Chondrocyte (in vitro differentiated cells): ENCODE measurements around the gene ERMAP. TPM values are rescaled to one million over a fixed set of nuclear protein-coding genes. Genes with fewer than 3 reads are reported as not detected.
"Not testable (repeated sequence)": the region's sequence is repeated elsewhere in the genome, so short reads cannot be mapped to it uniquely, and the experiment has no call there.

Experiments used
- DNase-seq: peaks from one replicate; pipeline ENCODE4 v3.0.0; 2021; ENCODE audit warnings: mixed read lengths, low spot score
- H3K27ac Mint-ChIP-seq: one replicate; pipeline ENCODE4 v1.8.0; 2021; ENCODE audit warnings: mild to moderate bottlenecking, moderate library complexity, mixed read lengths; ENCODE audit not compliant: unreplicated experiment
- H3K27me3 Mint-ChIP-seq: 2 replicates; pipeline ENCODE4 v1.8.0; 2021; ENCODE audit warnings: low read depth, mixed read lengths
- H3K36me3 Mint-ChIP-seq: 2 replicates; pipeline ENCODE4 v1.8.0; 2021; ENCODE audit warnings: low read depth, mixed read lengths
- H3K4me1 Mint-ChIP-seq: 2 replicates; pipeline ENCODE4 v1.8.0; 2021; ENCODE audit warnings: low read depth, mild to moderate bottlenecking, mixed read lengths
- H3K4me3 Mint-ChIP-seq: one replicate; pipeline ENCODE4 v1.8.0; 2021; ENCODE audit warnings: mild to moderate bottlenecking, moderate library complexity, mixed read lengths; ENCODE audit not compliant: unreplicated experiment
- H3K9me3 Mint-ChIP-seq: 2 replicates; pipeline ENCODE4 v1.8.0; 2021; ENCODE audit warnings: low read depth, mixed read lengths
- total RNA-seq: library from RNA; stranded (reverse); gene quantifications from 3 replicates; pipeline ENCODE4 v1.2.1, GENCODE V29; 2021
- TF ChIP-seq, protein P1 (sequence below): fragments of 200-600 bp; sonication (generic); IDR thresholded peaks from 2 replicates; pipeline ENCODE4 v1.5.0; 2021; ENCODE audit warnings: antibody characterized with exemption, mild to moderate bottlenecking, moderate library complexity

Gene ERMAP
- total RNA-seq, 1 donor from 2014 or later: 13.7 TPM

DNA sequence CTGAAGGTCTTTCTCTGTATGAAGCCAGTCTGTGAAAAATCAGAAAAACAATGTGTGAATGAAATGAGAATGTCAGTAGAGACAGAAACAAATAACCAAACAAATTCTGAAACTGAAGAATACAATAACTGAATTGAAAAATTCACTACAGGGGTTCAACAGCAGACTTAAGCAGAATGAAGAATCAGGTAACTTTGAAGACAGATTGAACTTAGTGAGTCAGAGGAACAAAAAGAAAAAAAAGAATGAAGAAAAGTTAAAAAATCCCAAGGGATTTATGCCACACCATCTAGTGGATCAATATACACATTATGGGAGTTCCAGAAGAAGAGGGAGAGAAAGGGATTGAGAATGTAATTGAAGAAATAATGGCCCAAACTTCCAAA lies 44.1 kb downstream of the ERMAP start:
- H3K9me3 Mint-ChIP-seq: peaks cover 19% of the 10 kb centered on the region
- no peak overlapping the region for H3K27ac Mint-ChIP-seq
- no peak overlapping the region for H3K4me3 Mint-ChIP-seq
- no peak for DNase-seq
- H3K4me1 Mint-ChIP-seq: no peaks in the 10 kb centered on the region
- TF ChIP-seq, protein P1, sequence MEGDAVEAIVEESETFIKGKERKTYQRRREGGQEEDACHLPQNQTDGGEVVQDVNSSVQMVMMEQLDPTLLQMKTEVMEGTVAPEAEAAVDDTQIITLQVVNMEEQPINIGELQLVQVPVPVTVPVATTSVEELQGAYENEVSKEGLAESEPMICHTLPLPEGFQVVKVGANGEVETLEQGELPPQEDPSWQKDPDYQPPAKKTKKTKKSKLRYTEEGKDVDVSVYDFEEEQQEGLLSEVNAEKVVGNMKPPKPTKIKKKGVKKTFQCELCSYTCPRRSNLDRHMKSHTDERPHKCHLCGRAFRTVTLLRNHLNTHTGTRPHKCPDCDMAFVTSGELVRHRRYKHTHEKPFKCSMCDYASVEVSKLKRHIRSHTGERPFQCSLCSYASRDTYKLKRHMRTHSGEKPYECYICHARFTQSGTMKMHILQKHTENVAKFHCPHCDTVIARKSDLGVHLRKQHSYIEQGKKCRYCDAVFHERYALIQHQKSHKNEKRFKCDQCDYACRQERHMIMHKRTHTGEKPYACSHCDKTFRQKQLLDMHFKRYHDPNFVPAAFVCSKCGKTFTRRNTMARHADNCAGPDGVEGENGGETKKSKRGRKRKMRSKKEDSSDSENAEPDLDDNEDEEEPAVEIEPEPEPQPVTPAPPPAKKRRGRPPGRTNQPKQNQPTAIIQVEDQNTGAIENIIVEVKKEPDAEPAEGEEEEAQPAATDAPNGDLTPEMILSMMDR: no peak
- H3K27me3 Mint-ChIP-seq: peaks cover 19% of the 10 kb centered on the region
- H3K36me3 Mint-ChIP-seq: peaks cover 6% of the 10 kb centered on the region

DNA sequence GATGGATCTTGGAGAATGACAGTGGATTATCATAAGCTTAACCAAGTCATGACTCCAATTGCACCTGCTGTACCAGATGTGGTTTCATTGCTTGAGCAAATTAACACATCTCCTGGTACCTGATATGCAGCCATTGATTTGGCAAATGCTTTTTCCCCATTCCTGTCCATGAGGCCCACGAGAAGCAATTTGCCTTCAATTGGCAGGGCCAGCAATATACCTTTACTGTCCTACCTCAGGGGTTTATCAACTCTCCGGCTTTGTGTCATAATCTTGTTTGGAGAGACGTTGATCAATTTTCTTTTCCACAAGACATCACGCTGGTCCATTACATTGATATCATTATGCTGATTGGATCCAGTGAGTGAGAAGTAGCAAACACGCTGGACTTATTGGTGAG lies 49.6 kb downstream of the ERMAP start:
- Mint-ChIP-seq H3K27me3 (peaks cover 36% of the 10 kb centered on the region), H3K27ac (no peak overlapping the region)
- TF ChIP-seq, protein P1: no peak

DNA sequence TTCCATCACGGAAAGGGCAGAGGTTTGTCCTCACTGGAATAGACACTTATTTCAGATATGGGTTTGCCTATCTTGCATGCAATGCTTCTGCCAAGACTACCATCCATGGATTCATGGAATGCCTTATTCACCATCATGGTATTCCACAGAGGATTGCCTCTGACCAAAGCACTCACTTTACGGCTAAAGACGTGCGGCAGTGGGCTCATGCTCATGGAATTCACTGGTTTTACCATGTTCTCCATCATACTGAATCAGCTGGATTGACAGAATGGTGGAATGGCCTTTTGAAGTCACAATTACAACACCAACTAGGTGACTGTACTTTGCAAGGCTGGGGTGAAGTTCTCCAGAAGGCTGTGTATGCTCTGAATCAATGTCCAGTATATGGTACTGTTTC lies 51.5 kb downstream of the ERMAP start:
- not testable (repeated sequence) for H3K4me3 Mint-ChIP-seq, H3K27ac Mint-ChIP-seq, H3K4me1 Mint-ChIP-seq, H3K36me3 Mint-ChIP-seq, H3K9me3 Mint-ChIP-seq, DNase-seq
- H3K27me3 Mint-ChIP-seq: peaks cover 39% of the 10 kb centered on the region

More for the DNA sequence above, 49.6 kb downstream of the ERMAP start:
- H3K4me1 Mint-ChIP-seq: no peaks in the 10 kb centered on the region
- no peak for DNase-seq
- H3K9me3 Mint-ChIP-seq: peaks cover 3% of the 10 kb centered on the region
- H3K36me3 Mint-ChIP-seq: no peaks in the 10 kb centered on the region
- H3K4me3 Mint-ChIP-seq: no peak overlapping the region

DNA sequence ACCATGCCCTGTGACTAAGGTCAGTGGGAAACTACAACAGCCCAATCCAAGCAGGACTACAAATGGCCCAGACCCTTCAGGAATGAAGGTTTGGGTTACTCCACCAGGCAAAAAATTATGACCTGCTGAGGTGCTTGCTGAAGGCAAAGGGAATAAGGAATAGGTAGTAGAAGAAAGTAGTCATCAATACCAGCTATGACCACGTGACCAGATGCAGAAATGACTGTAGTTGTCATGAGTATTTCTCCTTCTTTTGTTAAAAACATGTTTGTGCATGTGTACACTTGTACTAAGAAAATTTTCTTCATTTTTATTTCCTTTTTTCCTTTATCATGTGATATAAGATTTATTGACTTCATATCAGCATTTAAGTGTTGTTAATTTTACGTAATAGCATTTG lies 52.3 kb downstream of the ERMAP start:
- H3K36me3 Mint-ChIP-seq, H3K4me3 Mint-ChIP-seq, H3K4me1 Mint-ChIP-seq, H3K27ac Mint-ChIP-seq, DNase-seq: not testable (repeated sequence)
- Mint-ChIP-seq H3K9me3 (peaks cover 12% of the 10 kb centered on the region), H3K27me3 (peaks cover 37% of the 10 kb centered on the region)

DNA sequence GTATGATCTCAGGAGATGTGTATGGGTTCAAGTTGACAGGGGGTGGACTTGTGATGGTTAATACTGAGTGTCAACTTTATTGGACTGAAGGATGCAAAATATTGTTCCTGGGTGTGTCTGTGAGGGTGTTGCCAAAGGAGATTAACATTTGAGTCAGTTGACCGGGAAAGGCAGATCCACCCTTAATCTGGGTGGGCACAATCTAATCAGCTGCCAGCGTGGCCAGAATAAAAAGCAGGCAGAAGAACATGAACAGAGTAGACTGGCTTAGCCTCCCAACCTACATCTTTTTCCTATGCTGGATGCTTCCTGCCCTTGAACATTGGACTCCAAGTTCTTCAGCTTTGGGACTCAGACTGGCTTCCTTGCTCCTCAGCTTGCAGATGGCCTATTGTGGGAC lies 52.8 kb downstream of the ERMAP start:
- H3K27ac Mint-ChIP-seq, H3K36me3 Mint-ChIP-seq, H3K4me1 Mint-ChIP-seq, DNase-seq, H3K4me3 Mint-ChIP-seq: not testable (repeated sequence)
- H3K27me3 Mint-ChIP-seq: peaks cover 35% of the 10 kb centered on the region
- peaks cover 12% of the 10 kb centered on the region for H3K9me3 Mint-ChIP-seq

DNA sequence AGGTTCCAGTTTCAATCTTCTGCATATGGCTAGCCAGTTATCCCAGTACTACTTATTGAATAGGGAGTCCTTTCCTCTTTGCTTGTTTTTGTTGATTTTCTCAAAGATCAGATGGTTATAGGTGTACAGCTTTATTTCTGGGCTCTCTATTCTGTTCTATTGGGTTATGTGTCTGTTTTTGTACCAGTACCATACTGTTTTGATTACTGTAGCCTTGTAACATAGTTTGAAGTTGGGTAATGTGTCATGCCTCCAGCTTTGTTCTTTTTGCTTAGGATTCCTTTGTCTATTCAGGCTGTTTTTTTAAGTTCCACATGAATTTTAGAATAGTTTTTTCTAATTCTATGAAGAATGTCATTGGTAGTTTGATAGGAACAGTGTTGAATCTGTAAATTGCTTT lies 56.2 kb downstream of the ERMAP start:
- peaks cover 41% of the 10 kb centered on the region for H3K27me3 Mint-ChIP-seq
- not testable (repeated sequence) for DNase-seq, H3K27ac Mint-ChIP-seq, H3K4me3 Mint-ChIP-seq, H3K36me3 Mint-ChIP-seq, H3K4me1 Mint-ChIP-seq
- H3K9me3 Mint-ChIP-seq: peaks cover 17% of the 10 kb centered on the region

DNA sequence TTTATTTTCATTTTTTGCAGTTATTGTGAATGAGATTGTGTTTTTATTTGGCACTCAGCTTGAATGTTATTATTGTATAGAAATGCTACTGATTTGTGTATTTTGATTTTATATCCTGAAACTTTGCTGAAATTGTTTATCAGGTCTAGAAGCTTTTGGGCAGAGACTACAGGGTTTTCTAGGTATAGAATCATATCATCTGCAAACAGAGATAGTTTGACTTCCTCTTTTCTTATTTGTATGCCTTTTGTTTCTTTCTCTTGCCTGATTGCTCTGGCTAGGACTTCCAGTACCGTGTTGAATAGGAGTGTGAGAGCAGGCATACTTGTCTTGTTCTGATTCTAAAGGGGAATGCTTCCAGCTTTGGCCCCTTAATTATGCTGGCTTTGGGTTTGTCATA lies 56.7 kb downstream of the ERMAP start:
- peaks cover 17% of the 10 kb centered on the region for H3K9me3 Mint-ChIP-seq
- no peak overlapping the region for H3K4me3 Mint-ChIP-seq
- H3K36me3 Mint-ChIP-seq: peaks cover 1% of the 10 kb centered on the region
- H3K4me1 Mint-ChIP-seq: no peaks in the 10 kb centered on the region
- H3K27ac Mint-ChIP-seq: no peak overlapping the region
- DNase-seq: no peak
- TF ChIP-seq, protein P1: no peak
- peaks cover 44% of the 10 kb centered on the region for H3K27me3 Mint-ChIP-seq
